ENCODE measurements around the gene MRPS18A. TPM values are rescaled to one million over a fixed set of nuclear protein-coding genes. Genes with fewer than 3 reads are reported as not detected.

Gene MRPS18A
- total RNA-seq, 4 donors from 2014 or later: 23.1 to 87.4 (median 36.4) TPM

- no peaks in the 10 kb centered on the region for H3K27me3 ChIP-seq
- no peaks in the 10 kb centered on the region for H3K9me3 ChIP-seq
- no peak overlapping the region for H3K4me3 ChIP-seq
- peak overlapping the region; percentile 85 for H3K27ac ChIP-seq
- DNase-seq: peak; percentile 62 to 85
- peaks cover 0 to 24% of the 10 kb centered on the region in 2 donors for H3K4me1 ChIP-seq
- no peaks in the 10 kb centered on the region for H3K36me3 ChIP-seq
- TF ChIP-seq, protein P1, sequence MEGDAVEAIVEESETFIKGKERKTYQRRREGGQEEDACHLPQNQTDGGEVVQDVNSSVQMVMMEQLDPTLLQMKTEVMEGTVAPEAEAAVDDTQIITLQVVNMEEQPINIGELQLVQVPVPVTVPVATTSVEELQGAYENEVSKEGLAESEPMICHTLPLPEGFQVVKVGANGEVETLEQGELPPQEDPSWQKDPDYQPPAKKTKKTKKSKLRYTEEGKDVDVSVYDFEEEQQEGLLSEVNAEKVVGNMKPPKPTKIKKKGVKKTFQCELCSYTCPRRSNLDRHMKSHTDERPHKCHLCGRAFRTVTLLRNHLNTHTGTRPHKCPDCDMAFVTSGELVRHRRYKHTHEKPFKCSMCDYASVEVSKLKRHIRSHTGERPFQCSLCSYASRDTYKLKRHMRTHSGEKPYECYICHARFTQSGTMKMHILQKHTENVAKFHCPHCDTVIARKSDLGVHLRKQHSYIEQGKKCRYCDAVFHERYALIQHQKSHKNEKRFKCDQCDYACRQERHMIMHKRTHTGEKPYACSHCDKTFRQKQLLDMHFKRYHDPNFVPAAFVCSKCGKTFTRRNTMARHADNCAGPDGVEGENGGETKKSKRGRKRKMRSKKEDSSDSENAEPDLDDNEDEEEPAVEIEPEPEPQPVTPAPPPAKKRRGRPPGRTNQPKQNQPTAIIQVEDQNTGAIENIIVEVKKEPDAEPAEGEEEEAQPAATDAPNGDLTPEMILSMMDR (IDR thresholded peaks at IDR 0.05): no peak
- TF ChIP-seq POLR2A (IDR thresholded peaks at IDR 0.05): no peak
- intact Hi-C loops (cut with DNase I; ENCODE audit: low total_unique reads): no loop called here
Measured at GRCh38 chr6:43708860-43709653, 21.5 kb upstream of the MRPS18A start.

DNA sequence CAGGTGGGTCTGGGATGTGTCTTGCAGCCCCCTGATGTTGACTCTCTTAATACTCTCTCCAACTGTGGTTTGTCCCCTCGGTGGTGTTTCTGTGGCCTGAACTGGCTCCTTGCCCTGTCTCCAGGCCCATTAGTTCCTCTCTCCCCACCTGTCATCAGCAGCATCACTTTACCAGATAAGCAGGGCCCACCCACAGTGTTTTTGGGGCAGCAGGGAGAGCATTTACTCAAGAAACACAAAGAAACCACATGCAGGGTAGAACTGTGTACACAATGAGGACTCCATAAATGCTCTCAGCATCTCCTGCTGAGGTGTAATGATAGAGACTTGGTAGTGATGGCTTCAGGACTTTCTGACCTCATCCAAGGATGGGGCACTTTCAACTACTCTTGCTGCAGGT is 20.2 kb upstream of the MRPS18A start:
- DNase-seq: no peak
- Histone ChIP-seq H3K9me3 (no peaks in the 10 kb centered on the region), H3K27me3 (no peaks in the 10 kb centered on the region), H3K36me3 (no peaks in the 10 kb centered on the region), H3K27ac (peak overlapping the region; percentile 85), H3K4me1 (peaks cover 6 to 20% of the 10 kb centered on the region in 2 donors), H3K4me3 (no peak overlapping the region)
- intact Hi-C loops (cut with DNase I; ENCODE audit: low total_unique reads): no loop called here
- TF ChIP-seq, protein P1 (IDR thresholded peaks at IDR 0.05): no peak
- TF ChIP-seq POLR2A (IDR thresholded peaks at IDR 0.05): no peak

GRCh38 chr6:43707269-43707668 is 19.7 kb upstream of the MRPS18A start:
- intact Hi-C loops (cut with DNase I; ENCODE audit: low total_unique reads): no loop called here
- Histone ChIP-seq H3K4me3 (no peak overlapping the region), H3K36me3 (no peaks in the 10 kb centered on the region), H3K9me3 (no peaks in the 10 kb centered on the region), H3K4me1 (peaks cover 6 to 20% of the 10 kb centered on the region in 2 donors), H3K27me3 (no peaks in the 10 kb centered on the region), H3K27ac (peak overlapping the region; percentile 85)
- no peak for DNase-seq
- TF ChIP-seq POLR2A (IDR thresholded peaks at IDR 0.05): no peak
- TF ChIP-seq, protein P1 (IDR thresholded peaks at IDR 0.05): no peak

GRCh38 chr6:43706788-43707187 is 19.2 kb upstream of the MRPS18A start:
- no peak for TF ChIP-seq POLR2A (IDR thresholded peaks at IDR 0.05)
- TF ChIP-seq, protein P1 (IDR thresholded peaks at IDR 0.05): no peak
- H3K4me3 ChIP-seq: no peak overlapping the region
- H3K27me3 ChIP-seq: no peaks in the 10 kb centered on the region
- peaks cover 6 to 23% of the 10 kb centered on the region in 2 donors for H3K4me1 ChIP-seq
- no peaks in the 10 kb centered on the region for H3K9me3 ChIP-seq
- H3K36me3 ChIP-seq: no peaks in the 10 kb centered on the region
- intact Hi-C loops (cut with DNase I; ENCODE audit: low total_unique reads): no loop called here
- DNase-seq: peak in 1 of 2 donors; percentile 61
- H3K27ac ChIP-seq: peak overlapping the region; percentile 85

GRCh38 chr6:43705996-43706395 is 18.4 kb upstream of the MRPS18A start:
- no peak for DNase-seq
- Histone ChIP-seq H3K4me1 (peaks cover 6 to 25% of the 10 kb centered on the region in 2 donors), H3K4me3 (no peak overlapping the region), H3K27ac (peak overlapping the region; percentile 85), H3K36me3 (no peaks in the 10 kb centered on the region), H3K27me3 (no peaks in the 10 kb centered on the region), H3K9me3 (no peaks in the 10 kb centered on the region)
- TF ChIP-seq, protein P1 (IDR thresholded peaks at IDR 0.05): no peak
- TF ChIP-seq POLR2A (IDR thresholded peaks at IDR 0.05): no peak
- intact Hi-C loops (cut with DNase I; ENCODE audit: low total_unique reads): no loop called here
